HepG2 (cell line): ENCODE results near the gene BRD1.

Experiments
- ATAD3A ChIP-seq: sonication (generic); formaldehyde crosslinking; IDR thresholded peaks from 2 replicates; pipeline ENCODE4 v1.4.0; 2020; ENCODE audit warnings: missing genetic modification reagents
- PHF20 ChIP-seq: sonication (generic); formaldehyde crosslinking; IDR thresholded peaks from 2 replicates; pipeline ENCODE4 v1.5.0; 2020; ENCODE audit warnings: mild to moderate bottlenecking, missing genetic modification reagents
- ZNF224 ChIP-seq: sonication (generic); formaldehyde crosslinking; IDR thresholded peaks from 2 replicates; pipeline ENCODE4 v1.5.0; 2020; ENCODE audit warnings: mild to moderate bottlenecking, missing genetic modification reagents

- TF ChIP-seq ZNF224 (CRISPR knock-in tag) (no peak), ATAD3A (CRISPR knock-in tag) (no peak), PHF20 (CRISPR knock-in tag) (no peak)
Observed at GRCh38 chr22:49765951-49766350, 61.7 kb downstream of the BRD1 start.
